ENCODE measurements around the gene GYPC.

GYPC gene

GRCh38 chr2:126674075-126674744, 18.3 kb downstream of the GYPC start:
- in situ Hi-C loops (cut with HindIII; ENCODE audit: low pct_ligation_motif_present, low sequenced_read_pairs): no loop called here
- peaks cover 4% of the 10 kb centered on the region for H3K36me3 ChIP-seq (replicated peaks)
- no peak overlapping the region for H3K27ac ChIP-seq
- DNase-seq: no peak
- H3K4me3 ChIP-seq (ENCODE audit: low read depth, low read length): no peak overlapping the region
- TF ChIP-seq CTCF (IDR thresholded peaks at IDR 0.05; ENCODE audit: low read depth, low read length, missing control alignments): no peak
- no peaks in the 10 kb centered on the region for H3K27me3 ChIP-seq (replicated peaks)

- no peak overlapping the region for H3K4me3 ChIP-seq (ENCODE audit: low read depth, low read length)
- TF ChIP-seq CTCF (IDR thresholded peaks at IDR 0.05; ENCODE audit: low read depth, low read length, missing control alignments): no peak
- no peaks in the 10 kb centered on the region for H3K27me3 ChIP-seq (replicated peaks)
- H3K36me3 ChIP-seq (replicated peaks): peaks cover 4% of the 10 kb centered on the region
- in situ Hi-C loops (cut with HindIII; ENCODE audit: low pct_ligation_motif_present, low sequenced_read_pairs): no loop called here
- H3K27ac ChIP-seq: no peak overlapping the region
- DNase-seq: no peak
Observed at GRCh38 chr2:126675637-126676036, 19.7 kb downstream of the GYPC start.

- in situ Hi-C loops (cut with HindIII; ENCODE audit: low pct_ligation_motif_present, low sequenced_read_pairs): no loop called here
- peaks cover 4% of the 10 kb centered on the region for H3K36me3 ChIP-seq (replicated peaks)
- no peak overlapping the region for H3K4me3 ChIP-seq (ENCODE audit: low read depth, low read length)
- no peak for DNase-seq
- TF ChIP-seq CTCF (IDR thresholded peaks at IDR 0.05; ENCODE audit: low read depth, low read length, missing control alignments): no peak
- H3K27me3 ChIP-seq (replicated peaks): no peaks in the 10 kb centered on the region
- no peak overlapping the region for H3K27ac ChIP-seq
Observed at GRCh38 chr2:126676221-126677175, 20.5 kb downstream of the GYPC start.

GRCh38 chr2:126677176-126677538, 21.2 kb downstream of the GYPC start:
- no peak for DNase-seq
- no peak for TF ChIP-seq CTCF (IDR thresholded peaks at IDR 0.05; ENCODE audit: low read depth, low read length, missing control alignments)
- peaks cover 4% of the 10 kb centered on the region for H3K36me3 ChIP-seq (replicated peaks)
- H3K4me3 ChIP-seq (ENCODE audit: low read depth, low read length): no peak overlapping the region
- in situ Hi-C loops (cut with HindIII; ENCODE audit: low pct_ligation_motif_present, low sequenced_read_pairs): no loop called here
- H3K27ac ChIP-seq: no peak overlapping the region
- H3K27me3 ChIP-seq (replicated peaks): no peaks in the 10 kb centered on the region

GRCh38 chr2:126678269-126679065, 22.5 kb downstream of the GYPC start:
- no peak for TF ChIP-seq CTCF (IDR thresholded peaks at IDR 0.05; ENCODE audit: low read depth, low read length, missing control alignments)
- Histone ChIP-seq H3K36me3 (replicated peaks) (peaks cover 5% of the 10 kb centered on the region), H3K4me3 (ENCODE audit: low read depth, low read length) (no peak overlapping the region), H3K27ac (no peak overlapping the region), H3K27me3 (replicated peaks) (no peaks in the 10 kb centered on the region)
- no peak for DNase-seq
- in situ Hi-C loops (cut with HindIII; ENCODE audit: low pct_ligation_motif_present, low sequenced_read_pairs): no loop called here

Data from brain microvascular endothelial cell (primary cell).